AML-193 (cell line): Measurements from ENCODE around the gene GDF7.

Experiments
- DNase-seq, 2 experiments: peaks; one replicate each; lab custom pipeline; 2025; lab: John Stamatoyannopoulos, UW

GDF7 gene

GRCh38 chr2:20674974-20675679 lies 8.2 kb downstream of the GDF7 start:
- no peak for DNase-seq

DNA sequence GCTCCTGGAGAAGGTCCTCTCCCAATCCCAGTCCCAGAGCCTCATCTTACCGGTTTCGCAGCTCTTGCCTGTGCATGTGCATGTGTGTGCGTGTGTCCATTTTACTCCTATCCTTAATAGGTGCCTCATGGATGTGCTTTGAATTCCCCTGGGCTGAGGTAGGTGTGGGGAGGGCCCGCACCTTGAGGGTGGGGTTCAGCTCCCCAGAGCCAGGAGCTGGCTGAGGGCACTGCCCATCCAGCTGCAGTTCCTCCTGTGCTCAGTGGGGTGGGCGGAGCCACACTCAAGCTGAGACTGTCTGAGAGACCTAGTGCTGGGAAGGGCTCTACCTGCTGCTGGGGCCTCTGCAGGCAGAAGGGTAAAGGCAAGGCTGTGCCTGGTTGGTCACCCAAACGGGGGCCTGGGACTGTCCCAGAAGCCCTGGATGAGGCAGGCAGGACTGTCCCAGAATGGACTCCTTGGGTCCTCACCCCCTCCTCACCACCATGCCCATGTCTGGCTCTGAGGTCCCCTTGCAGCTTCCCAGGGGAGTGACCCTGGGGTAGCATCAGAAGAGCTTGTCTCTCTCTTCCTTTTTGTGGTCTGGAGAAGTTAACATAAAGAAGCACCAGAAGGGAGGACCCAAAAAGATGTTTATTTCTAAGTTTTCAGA lies 8.9 kb downstream of the GDF7 start:
- DNase-seq: peak in 1 of 2 experiments; percentile 18

GRCh38 chr2:20676353-20677215 lies 9.6 kb downstream of the GDF7 start:
- no peak for DNase-seq

- no peak for DNase-seq
Measured at GRCh38 chr2:20677301-20678085, 10.5 kb downstream of the GDF7 start.

- DNase-seq: no peak
Measured at GRCh38 chr2:20678086-20678395, 11.1 kb downstream of the GDF7 start.

DNA sequence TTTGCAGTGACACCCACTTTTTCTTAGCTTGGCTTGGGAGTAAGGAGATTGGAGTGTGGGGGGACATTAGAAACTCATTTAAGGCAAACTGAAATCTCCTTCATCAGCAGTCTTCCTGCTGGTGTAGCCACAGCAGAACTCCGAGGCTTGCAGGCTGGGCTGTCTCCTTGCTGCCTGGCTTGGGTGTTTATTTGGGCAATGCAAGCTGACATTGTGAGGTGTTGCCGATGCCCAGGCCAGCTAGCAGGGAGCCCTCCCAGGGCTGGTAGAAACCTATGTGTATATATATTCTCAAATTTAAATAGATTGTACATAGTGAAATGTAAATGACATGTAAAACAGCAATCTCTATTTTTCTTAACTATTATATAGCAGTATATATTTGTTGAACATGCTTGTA lies 11.8 kb downstream of the GDF7 start:
- no peak for DNase-seq

- no peak for DNase-seq
Measured at GRCh38 chr2:20680744-20681375, 13.9 kb downstream of the GDF7 start.

DNA sequence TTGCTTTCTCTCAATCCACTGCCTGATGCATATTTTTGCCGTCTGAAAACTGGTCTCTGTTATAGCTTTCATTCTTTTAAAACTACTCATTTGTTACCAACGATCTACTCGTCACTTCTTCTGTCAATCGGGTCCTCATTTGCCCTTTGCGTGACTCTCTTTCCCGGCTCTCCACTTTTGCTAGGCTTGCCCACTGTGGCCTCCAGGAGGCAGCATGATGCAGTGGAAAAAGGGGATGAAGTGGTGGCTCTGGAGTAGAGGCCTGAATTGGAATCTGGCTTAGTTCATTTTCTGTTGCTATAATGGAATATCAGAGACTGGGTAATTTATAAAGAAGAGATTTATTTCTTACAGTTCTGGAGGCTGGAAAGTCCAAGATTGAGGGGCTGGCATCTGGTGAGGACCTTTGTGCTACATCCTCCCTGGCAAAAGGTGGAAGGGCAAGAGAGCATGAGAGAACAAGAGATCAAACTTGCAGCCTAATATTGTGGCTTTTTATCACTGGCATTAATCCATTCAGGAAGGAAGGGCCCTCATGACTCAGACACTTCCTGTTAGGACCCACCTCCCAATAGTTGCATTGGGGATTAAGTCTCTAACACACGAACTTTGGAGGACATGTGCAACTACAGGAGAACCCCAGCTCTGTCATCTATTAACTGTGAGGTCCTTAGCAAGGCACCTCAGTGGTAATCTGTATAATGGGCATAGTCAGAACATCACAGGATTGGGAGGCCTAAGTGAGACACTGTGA lies 15.4 kb downstream of the GDF7 start:
- DNase-seq: no peak

GRCh38 chr2:20684581-20685063 lies 17.7 kb downstream of the GDF7 start:
- no peak for DNase-seq

- no peak for DNase-seq
Measured at GRCh38 chr2:20687260-20687832, 20.4 kb downstream of the GDF7 start.

DNA sequence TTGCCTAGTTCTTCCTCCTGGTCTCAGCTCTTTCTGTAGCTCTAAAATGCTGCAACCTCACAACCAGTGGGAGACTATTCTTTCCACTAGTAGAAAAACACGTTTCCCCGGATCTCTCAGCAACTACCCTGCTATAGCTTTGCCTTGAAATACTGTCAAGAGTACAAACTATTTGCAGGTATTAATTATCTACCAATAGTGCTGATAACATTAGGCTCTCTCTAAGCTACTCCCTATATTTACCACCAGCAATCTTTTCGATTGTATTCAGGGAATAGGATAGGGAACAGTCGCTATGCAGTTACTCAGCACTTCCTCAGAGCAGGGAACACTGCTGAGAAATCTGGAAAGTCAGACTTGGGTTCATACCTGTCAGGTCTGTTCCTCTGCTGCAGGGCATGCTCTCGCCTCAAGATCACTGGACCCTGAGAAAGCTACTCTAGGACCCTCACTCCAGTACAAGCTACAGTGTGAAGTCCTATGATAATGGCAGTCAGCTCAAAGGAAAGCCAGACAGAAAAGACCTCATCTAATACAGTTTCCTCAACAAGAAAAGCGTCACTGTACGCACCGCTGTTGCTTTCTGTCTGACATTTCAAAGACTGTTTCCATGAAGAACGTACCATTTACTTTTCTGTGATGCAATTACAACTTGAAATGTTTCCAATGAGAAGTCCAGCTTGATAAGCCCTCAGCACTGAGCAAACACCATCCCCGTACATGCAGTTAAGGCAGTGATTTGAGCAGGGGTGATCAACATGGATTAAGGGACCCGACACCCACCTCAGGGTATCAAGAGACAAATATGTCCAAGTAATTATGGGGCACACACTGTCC lies 22.7 kb downstream of the GDF7 start:
- no peak for DNase-seq

DNA sequence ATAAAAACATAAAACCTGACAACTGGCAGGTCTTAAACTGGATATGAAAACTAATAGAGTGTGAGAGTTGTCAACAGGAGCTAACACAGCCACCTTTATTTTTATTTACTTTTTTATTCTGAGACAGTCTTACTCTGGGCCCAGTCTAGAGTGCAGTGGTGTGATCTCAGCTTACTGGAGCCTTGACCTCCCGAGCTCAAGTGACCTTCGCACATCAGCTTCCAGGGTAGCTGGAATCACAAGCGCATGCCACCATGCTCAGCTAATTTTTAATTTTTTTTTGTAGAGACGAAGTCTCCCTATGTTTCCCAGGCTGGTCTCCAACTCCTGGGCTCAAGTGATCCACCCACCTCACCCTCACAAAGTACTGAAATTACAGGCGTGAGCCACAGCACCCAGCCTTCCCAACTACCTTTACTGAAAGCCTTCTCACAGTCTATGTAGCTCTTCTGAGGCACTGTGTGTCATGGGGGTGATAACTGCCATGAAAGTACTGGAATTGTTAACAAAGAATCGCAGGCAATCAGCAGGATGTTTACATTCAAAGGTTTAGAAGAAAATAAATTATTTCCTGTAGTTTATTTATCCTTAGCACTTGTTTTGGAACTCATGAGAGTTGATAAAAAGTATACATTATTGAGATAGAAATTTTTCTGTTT lies 24.3 kb downstream of the GDF7 start:
- no peak for DNase-seq

DNA sequence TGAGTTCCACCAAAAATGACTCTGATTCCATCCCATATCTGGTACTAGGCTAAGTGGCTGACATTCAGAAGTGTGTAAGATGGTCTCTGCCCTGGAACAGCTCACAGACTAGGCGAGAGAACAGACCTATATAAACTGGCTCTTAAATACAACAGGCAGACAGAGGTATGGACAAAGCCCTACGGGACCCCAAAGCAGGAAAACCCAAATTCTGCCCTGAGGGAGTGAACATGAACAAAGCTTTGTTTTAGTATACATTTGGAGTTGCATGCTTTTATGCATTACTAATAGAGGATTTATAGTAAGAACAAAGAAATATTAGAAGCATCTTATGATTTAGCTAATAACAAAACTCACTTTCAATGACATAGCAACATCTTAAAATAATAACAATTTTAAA lies 25.1 kb downstream of the GDF7 start:
- DNase-seq: no peak

DNA sequence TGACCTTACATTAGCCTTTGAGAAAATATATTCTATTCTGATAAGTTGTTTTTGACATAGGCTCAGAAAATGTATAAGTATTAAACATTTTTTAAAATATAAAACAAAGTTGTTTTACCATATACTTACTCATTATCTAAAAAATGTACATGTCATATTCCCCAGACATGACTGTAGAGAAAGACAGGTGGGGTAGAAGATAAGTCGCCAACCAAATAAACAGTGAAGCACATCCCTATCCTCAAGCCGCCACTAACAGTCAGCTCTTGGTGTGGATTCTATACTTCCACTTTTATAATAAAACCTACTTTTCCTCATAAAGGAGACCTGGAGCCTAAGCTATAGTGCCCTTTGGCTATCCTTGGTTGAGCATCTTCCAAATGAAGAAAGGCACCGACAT lies 26.4 kb downstream of the GDF7 start:
- DNase-seq: no peak

DNA sequence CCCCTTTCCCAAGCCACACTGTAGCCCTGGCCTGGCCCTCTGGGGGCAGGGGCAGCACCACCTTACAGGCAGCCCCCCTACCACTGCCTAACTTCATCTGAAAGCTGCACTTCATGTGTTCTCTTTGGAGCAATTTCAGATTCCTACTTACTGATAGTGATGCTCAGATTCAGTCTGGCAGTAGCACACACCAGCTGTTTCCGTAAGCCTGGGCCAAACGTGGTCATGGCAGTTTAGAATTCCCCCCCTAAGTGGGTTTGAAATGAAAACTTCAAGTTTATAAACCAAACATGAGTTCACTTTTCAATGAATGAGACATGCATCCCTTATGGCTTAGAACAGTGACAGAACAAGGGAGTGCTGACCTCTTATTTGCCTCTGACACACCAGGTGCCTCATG lies 29.4 kb downstream of the GDF7 start:
- DNase-seq: no peak

- DNase-seq: no peak
Measured at GRCh38 chr2:20697322-20697934, 30.5 kb downstream of the GDF7 start.

GRCh38 chr2:20698916-20699613 lies 32.1 kb downstream of the GDF7 start:
- peak in 1 of 2 experiments; percentile 3 for DNase-seq

GRCh38 chr2:20702563-20702962 lies 35.6 kb downstream of the GDF7 start:
- DNase-seq: no peak
